Activated naive CD8-positive, alpha-beta T cell (primary cell): ENCODE data around the gene PTEN.

Source experiments
- H3K27ac Mint-ChIP-seq: one replicate; pipeline ENCODE4 v1.8.0; 2021; ENCODE audit warnings: mixed read lengths
- H3K27me3 Mint-ChIP-seq: one replicate; pipeline ENCODE4 v1.8.0; 2021; ENCODE audit warnings: mixed read lengths
- H3K36me3 Mint-ChIP-seq: one replicate; pipeline ENCODE4 v1.8.0; 2021; ENCODE audit warnings: mixed read lengths
- H3K4me1 Mint-ChIP-seq: one replicate; pipeline ENCODE4 v1.8.0; 2021; ENCODE audit warnings: low read depth, mixed read lengths
- H3K4me3 Mint-ChIP-seq: one replicate; pipeline ENCODE4 v1.8.0; 2021; ENCODE audit warnings: mild to moderate bottlenecking, mixed read lengths
- H3K9me3 Mint-ChIP-seq: one replicate; pipeline ENCODE4 v1.8.0; 2021; ENCODE audit warnings: low read depth, mixed read lengths

PTEN gene

DNA sequence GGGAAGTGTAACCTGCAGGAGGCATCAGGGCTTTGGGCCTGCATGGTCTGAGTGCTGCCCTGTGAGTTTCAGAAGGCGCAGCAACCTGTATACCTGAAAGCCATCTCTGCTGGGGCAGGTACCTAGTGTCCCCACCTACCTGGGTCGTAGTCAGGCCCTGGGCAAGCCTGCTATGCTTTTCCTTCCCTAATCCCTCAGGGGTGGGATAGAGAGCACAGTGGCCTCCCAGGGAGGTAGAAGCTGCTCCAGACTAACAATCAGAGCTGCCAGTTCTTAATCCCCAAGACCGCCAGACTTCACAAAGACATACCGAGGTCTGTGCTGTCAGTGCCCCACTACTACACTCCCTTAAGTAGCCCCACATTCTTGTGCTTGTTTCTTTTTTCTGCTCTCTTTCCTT, 52.0 kb downstream of the PTEN start:
- H3K4me3 Mint-ChIP-seq: no peak overlapping the region
- peaks cover 19% of the 10 kb centered on the region for H3K9me3 Mint-ChIP-seq
- H3K27me3 Mint-ChIP-seq: no peaks in the 10 kb centered on the region
- peaks cover 47% of the 10 kb centered on the region for H3K4me1 Mint-ChIP-seq
- peaks cover 37% of the 10 kb centered on the region for H3K36me3 Mint-ChIP-seq
- no peak overlapping the region for H3K27ac Mint-ChIP-seq

DNA sequence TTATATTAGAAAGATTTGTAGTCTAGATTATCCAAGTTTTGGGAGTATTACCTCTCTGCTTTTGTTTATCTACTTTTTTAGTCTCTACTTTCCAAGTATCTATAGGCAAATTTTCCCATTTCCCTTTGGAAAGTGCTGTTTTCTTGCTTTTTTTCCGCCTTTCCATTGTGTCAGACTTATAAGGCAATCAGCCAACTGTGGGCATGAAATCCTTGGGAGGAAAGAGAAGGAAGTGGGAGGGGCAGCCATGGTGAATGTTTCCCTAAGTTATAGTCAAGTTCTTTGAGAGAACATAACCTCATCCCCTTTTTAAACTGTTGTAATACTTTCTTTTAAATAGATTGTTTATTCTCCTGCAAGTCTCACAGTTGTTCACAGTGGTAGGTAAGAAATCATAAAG, 52.6 kb downstream of the PTEN start:
- H3K27me3 Mint-ChIP-seq: no peaks in the 10 kb centered on the region
- no peak overlapping the region for H3K27ac Mint-ChIP-seq
- no peak overlapping the region for H3K4me3 Mint-ChIP-seq
- H3K9me3 Mint-ChIP-seq: peaks cover 18% of the 10 kb centered on the region
- peaks cover 47% of the 10 kb centered on the region for H3K4me1 Mint-ChIP-seq
- peaks cover 32% of the 10 kb centered on the region for H3K36me3 Mint-ChIP-seq

DNA sequence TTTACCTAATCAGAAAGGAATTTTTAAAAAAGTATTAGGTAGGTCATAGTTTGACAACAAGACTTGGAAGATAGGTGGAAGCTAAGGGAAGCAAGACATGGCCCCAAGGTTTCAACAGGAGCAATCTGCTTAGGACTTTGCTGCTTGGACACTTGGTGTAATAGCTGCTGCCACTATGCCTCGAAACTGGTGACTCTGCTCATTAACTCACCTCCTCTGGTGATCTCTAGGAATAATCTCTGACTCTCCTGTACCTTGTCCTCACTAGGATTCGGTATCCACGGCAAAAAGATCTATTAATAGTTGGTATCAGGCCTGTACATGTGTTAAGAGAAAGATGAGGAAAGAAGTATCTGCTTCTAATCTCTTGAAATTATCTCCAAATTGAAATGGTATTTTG, 53.1 kb downstream of the PTEN start:
- H3K27me3 Mint-ChIP-seq: no peaks in the 10 kb centered on the region
- H3K27ac Mint-ChIP-seq: no peak overlapping the region
- peaks cover 27% of the 10 kb centered on the region for H3K36me3 Mint-ChIP-seq
- peak overlapping the region; percentile 23 for H3K4me3 Mint-ChIP-seq
- peaks cover 48% of the 10 kb centered on the region for H3K4me1 Mint-ChIP-seq
- peaks cover 13% of the 10 kb centered on the region for H3K9me3 Mint-ChIP-seq

DNA sequence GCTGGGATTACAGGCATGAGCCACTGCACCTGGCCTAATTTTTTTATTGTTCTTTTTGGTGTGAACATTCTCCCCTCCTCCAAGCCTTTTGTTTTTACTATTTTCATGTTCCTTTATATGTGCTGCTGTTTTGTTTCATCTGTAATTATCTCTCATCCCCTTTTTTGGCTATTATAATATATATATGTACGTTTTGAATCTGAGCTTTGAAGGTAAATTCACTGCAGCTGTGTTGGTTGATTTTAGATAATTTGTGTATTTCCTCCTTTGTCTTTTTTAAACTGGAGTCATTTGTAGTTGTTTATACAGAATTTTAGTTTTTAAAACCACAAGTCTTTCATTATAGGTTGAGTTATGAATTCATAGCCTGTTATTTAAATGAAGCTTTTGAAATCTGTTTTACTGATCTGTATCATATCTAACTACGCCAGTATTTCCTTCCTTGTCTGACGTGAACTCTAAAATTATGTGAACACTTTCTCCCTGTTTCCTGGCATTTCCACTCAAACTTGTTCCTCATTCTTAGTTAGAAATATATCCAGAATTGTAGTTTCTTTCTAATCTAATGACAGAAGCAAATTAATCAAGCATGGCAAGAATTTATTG, 54.9 kb downstream of the PTEN start:
- peak overlapping the region; percentile 42 for H3K27ac Mint-ChIP-seq
- peaks cover 65% of the 10 kb centered on the region for H3K4me1 Mint-ChIP-seq
- peak overlapping the region; percentile 55 for H3K4me3 Mint-ChIP-seq
- H3K9me3 Mint-ChIP-seq: peaks cover 5% of the 10 kb centered on the region
- no peaks in the 10 kb centered on the region for H3K27me3 Mint-ChIP-seq
- H3K36me3 Mint-ChIP-seq: peaks cover 22% of the 10 kb centered on the region

DNA sequence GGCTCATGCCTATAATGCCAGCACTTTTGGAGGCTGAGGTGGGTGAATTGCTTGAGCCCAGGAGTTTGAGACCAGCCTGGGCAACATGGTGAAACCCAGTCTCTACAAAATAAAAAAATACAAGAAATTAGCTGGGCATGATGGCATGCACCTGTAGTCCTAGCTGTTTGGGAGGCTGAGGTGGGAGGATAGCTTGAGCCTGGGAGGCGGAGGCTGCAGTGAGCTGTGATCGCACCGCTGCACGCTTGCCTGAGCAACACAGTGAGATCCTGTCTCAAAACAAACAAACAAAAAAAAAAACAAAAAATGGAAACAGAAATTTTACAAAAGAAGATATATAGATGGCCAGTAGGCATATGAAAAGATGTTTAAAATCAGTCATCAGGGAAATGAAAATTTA, 57.1 kb downstream of the PTEN start:
- Mint-ChIP-seq H3K27me3 (no peaks in the 10 kb centered on the region), H3K4me1 (peaks cover 83% of the 10 kb centered on the region), H3K9me3 (no peaks in the 10 kb centered on the region), H3K4me3 (no peak overlapping the region), H3K27ac (no peak overlapping the region), H3K36me3 (peaks cover 24% of the 10 kb centered on the region)

DNA sequence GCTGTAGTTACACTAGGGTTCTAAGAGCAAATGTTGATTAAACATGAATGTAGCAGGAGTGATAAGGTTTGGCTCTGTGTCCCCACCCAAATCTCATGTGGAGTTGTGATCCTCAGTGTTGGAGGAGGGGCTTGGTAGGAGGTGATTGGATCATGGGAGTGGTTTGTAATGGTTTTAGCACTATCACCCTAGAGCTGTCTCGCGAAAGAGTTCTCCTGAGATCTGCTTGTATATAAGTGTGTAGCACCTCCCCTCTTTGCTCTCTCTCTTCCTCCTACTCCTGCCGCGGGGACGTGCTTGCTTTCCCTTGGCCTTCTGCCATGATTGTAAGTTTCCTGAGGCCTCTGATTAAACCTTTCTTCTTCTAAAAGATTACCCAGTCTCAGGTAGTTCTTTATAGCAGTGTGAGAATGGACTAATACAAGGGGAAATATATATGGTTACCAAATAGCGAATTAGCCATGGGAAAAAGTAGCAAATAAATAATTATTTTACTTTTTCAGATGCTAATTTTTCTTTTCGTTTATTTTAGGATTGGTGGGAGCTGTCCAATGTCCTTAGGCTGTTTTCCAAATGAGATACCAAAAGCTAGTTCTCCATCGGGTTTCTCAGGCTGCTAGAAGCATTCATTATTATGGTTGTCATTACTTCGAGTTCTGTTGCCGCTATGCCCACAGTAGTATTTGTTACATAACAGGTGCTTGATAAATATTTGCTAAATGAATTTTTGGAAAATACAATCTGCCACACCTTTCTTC, 58.7 kb downstream of the PTEN start:
- no peak overlapping the region for H3K27ac Mint-ChIP-seq
- H3K36me3 Mint-ChIP-seq: peaks cover 31% of the 10 kb centered on the region
- H3K9me3 Mint-ChIP-seq: no peaks in the 10 kb centered on the region
- peaks cover 81% of the 10 kb centered on the region for H3K4me1 Mint-ChIP-seq
- no peaks in the 10 kb centered on the region for H3K27me3 Mint-ChIP-seq
- no peak overlapping the region for H3K4me3 Mint-ChIP-seq

DNA sequence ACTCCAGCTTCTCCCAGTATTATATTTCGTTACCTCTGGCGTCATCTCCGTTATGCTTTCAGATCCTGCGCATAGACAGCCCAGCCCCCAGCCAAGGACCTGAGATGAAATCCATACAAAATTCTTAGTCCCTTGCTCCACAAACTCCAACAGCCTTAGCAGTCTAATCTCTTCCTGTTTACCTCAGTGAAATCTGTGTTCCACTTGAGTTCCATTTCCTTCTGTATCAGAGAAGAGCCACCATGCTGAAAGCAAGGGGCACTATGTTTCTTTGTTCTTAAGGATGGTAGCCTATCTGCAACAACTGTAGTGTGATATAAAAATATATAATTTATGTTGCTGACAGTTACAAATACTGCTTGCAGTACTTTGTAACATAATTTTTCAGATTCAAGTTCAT, 59.8 kb downstream of the PTEN start:
- H3K4me3 Mint-ChIP-seq: peak overlapping the region; percentile 31
- H3K27ac Mint-ChIP-seq: peak overlapping the region; percentile 61

DNA sequence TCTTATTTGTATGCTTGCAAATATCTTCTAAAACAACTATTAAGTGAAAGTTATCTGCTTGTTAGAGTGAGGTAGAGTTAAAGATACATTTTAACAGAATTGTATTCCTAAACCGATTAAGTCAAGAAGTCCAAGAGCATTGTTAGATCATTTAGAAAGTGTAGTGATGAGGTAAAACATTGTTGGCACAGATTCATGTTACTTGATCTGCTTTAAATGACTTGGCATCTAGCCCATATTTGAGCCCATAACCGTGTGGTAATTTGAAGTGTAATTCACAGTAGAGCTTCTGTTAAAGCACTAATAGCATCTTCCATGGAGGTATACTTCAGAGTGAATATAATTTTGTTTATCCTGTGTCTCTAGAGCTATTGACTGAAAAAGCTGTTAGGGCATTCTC, 62.1 kb downstream of the PTEN start:
- Mint-ChIP-seq H3K4me1 (peaks cover 88% of the 10 kb centered on the region), H3K36me3 (peaks cover 31% of the 10 kb centered on the region), H3K4me3 (no peak overlapping the region), H3K27me3 (no peaks in the 10 kb centered on the region), H3K27ac (no peak overlapping the region), H3K9me3 (no peaks in the 10 kb centered on the region)

More for the DNA sequence above, 59.8 kb downstream of the PTEN start:
- Mint-ChIP-seq H3K4me1 (peaks cover 83% of the 10 kb centered on the region), H3K9me3 (no peaks in the 10 kb centered on the region), H3K36me3 (peaks cover 31% of the 10 kb centered on the region), H3K27me3 (no peaks in the 10 kb centered on the region)

DNA sequence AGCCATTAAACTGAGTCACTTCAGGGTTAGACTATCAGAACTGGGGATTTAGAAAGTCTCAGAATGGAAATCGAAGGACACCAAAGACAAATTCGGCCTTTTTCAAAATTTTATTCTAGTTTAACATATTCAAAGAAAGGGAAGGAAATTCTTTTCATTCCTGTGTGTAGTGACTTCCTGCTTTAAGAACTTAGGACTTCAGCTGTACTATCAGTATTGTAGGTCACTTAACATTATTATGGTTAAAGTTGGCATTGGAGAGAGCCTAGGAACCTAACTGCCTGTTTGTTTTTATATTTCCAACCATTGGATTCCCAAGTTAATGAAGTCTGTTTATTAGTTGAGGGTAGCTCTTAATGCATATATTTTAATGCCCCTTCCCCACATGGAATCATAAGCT, 63.7 kb downstream of the PTEN start:
- Mint-ChIP-seq H3K4me3 (no peak overlapping the region), H3K9me3 (no peaks in the 10 kb centered on the region), H3K27me3 (no peaks in the 10 kb centered on the region), H3K4me1 (peaks cover 91% of the 10 kb centered on the region), H3K36me3 (peaks cover 30% of the 10 kb centered on the region), H3K27ac (no peak overlapping the region)

DNA sequence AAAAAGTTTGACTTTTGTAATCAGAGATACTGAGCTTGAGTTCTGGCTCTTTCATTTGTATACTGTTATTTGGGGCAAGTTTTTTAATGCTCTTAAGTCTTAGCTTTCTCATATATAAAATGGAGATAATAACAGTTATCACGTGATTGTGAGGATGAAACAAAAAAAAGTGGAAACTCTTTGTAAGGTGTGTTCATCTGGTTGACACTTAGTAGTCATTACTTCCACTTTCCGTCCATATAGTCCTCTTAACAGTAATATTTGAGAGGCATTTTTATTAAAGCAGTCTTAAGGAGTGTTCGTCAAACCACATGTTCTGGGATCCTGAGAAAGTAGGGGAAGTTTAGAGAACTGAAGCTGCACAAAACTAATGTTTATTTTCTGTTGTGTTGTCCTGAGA, 65.6 kb downstream of the PTEN start:
- H3K27me3 Mint-ChIP-seq: no peaks in the 10 kb centered on the region
- H3K27ac Mint-ChIP-seq: peak overlapping the region; percentile 2
- no peaks in the 10 kb centered on the region for H3K9me3 Mint-ChIP-seq
- peak overlapping the region; percentile 20 for H3K4me3 Mint-ChIP-seq
- H3K4me1 Mint-ChIP-seq: peaks cover 75% of the 10 kb centered on the region
- H3K36me3 Mint-ChIP-seq: peaks cover 19% of the 10 kb centered on the region

DNA sequence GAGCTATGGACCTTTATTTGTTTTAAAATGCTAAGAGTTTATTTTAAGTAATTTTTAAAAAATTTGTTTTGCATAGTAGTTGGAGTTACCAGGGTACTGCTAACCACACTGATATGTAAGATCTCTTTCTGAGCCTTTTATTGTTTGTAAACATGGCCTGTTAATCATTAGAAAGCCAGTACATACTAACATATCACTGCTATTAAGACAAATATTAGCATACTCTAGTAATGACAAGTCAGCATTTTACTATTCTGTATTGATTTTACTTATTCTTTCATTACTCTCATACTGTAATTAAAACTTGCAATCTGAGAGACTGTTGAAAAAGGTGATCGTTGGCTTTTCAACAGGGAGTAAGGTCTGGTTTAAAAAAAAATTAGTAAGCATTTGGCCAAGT, 66.7 kb downstream of the PTEN start:
- Mint-ChIP-seq H3K4me3 (no peak overlapping the region), H3K9me3 (no peaks in the 10 kb centered on the region), H3K4me1 (peaks cover 67% of the 10 kb centered on the region), H3K27me3 (no peaks in the 10 kb centered on the region), H3K27ac (no peak overlapping the region), H3K36me3 (peaks cover 18% of the 10 kb centered on the region)

DNA sequence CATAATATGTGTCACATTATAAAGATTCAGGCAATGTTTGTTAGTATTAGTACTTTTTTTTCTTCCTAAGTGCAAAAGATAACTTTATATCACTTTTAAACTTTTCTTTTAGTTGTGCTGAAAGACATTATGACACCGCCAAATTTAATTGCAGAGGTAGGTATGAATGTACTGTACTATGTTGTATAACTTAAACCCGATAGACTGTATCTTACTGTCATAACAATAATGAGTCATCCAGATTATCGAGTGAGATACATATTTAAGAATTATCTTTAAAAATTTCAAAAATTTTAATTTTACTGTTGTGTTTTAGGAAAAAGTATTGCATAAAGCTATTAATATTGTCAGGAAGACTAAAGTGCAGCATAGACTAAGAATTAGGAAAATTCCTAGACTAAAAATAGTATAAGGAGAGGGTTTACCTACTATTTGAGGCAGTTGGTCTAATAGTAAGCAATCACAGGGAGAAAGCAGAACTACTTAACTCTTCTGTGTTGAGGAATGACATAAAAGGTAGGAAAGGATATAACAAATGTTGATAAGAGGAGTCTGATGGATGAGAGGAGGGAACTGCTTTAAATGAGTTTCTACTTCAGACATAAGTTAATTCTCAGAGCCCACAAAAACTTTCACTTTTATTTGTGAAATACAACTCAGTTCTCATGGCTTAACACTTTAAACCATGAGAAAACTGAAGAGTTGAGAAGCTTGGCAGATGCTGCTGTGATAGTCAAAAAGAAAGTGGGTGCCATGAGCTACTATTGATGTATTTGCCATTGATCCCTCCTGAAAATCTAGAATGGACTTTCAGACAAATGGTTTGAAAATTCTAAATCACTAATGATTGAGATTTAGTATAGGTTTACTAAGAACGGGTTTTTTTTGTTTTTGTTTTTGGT, 67.8 kb downstream of the PTEN start:
- Mint-ChIP-seq H3K4me1 (peaks cover 67% of the 10 kb centered on the region), H3K4me3 (no peak overlapping the region), H3K36me3 (peaks cover 18% of the 10 kb centered on the region), H3K9me3 (no peaks in the 10 kb centered on the region), H3K27me3 (no peaks in the 10 kb centered on the region), H3K27ac (peak overlapping the region; percentile 34)

DNA sequence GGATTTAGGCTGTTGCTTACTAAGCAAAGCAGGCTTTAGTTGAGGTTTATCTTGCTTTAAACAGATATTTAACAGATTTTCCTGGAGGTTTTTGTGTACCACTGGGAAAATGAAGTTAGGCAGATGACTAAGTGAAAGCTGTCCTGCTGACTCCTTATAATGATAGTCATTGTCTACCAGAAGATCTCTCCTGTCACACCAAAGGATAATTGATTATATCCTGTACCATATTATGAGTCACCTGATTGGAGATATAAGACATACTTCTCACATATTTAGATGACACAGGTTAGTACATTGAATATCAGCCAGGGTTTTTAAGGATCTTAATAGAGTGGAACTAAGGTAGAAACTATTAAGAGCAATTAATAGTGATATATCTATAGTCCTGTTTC, 68.4 kb downstream of the PTEN start:
- H3K27me3 Mint-ChIP-seq: no peaks in the 10 kb centered on the region
- H3K27ac Mint-ChIP-seq: peak overlapping the region; percentile 34
- H3K4me1 Mint-ChIP-seq: peaks cover 67% of the 10 kb centered on the region
- peaks cover 18% of the 10 kb centered on the region for H3K36me3 Mint-ChIP-seq
- no peak overlapping the region for H3K4me3 Mint-ChIP-seq
- no peaks in the 10 kb centered on the region for H3K9me3 Mint-ChIP-seq

DNA sequence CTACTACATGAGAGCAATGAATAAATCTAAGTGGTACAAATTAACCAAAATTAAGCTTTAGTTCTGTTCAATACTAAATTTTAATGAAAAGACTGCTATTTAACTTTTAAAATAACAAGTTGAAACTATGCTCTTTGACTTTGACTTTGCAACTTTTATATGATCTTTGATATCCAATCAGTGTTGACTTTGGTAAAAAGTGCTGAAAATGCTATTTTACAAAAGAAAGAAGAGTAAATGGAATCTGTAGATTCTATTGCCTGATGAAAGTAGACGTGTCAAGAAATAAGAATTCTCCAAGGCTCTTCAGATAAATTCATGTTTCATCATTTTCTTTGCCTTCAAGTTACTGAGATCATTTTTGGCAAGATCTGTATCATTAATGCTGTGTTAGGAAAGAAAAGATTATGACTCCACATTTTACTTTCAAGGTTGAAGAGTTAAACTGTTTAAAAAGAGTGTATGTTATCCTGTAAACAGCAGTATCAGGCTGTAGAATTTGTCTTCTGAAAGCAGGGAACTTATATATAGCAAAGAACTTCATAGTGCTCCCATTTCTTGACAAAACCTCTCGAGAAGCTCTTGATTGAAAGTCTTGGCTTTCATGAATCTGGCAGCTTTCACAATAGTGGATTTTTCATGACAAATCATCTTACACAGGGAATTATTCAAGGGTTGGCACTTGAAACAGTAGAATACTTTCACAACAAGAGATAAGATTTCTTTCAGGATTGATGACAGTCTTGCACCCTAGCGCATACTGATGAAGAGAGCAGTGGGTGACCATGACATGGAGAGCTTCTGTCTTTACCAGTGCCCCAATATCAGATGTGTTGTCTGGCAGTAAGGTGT, 72.1 kb downstream of the PTEN start:
- no peaks in the 10 kb centered on the region for H3K9me3 Mint-ChIP-seq
- no peak overlapping the region for H3K4me3 Mint-ChIP-seq
- no peaks in the 10 kb centered on the region for H3K27me3 Mint-ChIP-seq
- peaks cover 48% of the 10 kb centered on the region for H3K4me1 Mint-ChIP-seq
- H3K27ac Mint-ChIP-seq: no peak overlapping the region
- H3K36me3 Mint-ChIP-seq: peaks cover 21% of the 10 kb centered on the region
